ENCODE measurements around the gene AMBN.
"Not testable (repeated sequence)": the region's sequence is repeated elsewhere in the genome, so short reads cannot be mapped to it uniquely, and the experiment has no call there.

AMBN gene

DNA sequence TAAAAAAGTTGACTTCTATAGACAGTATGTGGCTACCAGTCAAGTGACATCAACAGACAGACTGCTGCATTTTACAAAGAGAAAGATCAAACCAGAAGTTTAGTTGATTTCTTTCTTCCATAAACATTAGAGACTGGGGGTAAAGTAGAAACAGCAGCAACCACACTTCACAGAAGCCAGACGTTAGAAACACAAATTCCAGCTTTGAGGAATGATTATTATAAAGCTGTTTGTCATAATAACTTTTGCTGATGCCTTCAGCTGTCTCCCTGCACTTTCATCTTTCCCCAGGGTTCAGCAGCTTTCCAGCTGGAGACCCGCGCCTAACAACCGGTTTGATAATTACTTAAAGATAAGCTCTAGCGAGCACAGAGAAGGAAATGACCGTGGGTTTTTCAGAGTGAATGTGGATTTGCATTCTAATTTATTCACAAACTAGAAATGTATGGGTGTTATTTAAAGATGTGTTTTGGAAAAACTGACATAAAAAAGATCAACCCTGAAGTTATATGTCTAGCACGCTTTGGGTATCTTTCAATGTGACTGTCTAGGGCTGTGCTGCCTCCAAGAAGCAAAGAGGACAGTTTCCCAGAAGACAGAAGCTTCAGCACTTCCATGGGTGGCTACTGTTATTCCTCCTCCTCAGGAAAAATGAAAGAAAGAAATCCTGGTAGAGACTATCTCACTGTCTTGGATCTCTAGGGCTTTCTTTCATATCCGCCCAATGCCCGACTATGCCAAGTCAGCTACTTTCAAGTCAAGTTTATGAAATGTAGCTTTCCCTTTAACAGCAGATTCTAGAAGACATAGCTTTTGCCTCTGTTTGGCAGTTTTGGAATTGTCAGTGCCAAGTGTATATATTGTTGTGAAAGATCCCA is 21.5 kb downstream of the AMBN start:
- DNase-seq, result no peak

DNA sequence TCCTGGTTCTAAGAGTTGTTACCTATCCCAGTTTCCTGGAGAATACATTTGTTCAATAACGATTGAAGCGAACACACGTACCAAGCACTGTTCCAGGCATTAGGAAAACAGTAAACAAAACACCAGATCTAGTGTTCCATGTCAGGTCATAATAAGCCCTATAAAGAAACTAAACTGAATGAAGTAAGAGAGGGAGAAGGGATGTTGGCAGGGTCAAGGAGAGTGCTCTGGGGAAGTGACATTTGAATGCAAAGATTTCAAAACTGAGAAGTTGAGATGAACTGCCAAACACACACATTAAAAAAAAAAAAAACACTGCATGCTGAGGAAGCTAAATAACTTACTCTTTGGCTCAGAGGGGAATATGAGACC is 22.1 kb downstream of the AMBN start:
- DNase-seq, result no peak

DNA sequence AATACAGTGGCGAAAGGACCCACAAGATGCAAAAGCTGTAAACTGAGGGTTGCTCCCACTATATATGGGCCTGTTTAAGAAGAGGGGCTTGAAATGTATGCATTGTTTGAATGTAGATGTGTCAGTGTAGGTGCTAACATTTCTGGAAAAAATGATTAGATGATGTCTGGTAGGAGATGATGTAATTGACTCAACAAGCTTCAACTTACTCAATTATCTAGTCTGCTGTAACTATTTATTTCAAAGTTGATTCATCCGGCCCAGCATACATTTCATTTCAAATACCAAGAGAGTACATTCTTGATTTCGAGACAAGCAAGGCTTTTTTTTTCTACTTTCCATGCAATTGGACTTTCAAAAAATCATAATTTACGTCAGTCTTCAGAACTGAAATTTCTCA is 27.2 kb downstream of the AMBN start:
- DNase-seq, result no peak

DNA sequence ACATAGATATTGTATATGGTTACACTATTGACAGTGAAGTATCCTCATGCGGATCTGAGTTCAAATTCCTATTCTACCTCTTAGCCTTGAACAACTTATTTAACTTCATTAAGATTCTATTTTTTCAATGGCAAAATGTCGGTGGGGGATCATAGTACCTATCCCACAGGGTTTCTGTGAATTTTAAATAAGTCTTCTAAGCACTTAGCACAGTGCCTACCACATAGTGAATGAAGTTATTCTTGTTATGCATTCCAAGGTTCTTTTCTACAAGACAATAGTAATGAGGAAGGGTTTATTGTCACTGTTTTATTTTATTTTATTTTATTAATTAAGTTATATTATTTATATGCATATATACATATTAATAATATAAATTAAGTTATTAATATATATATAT is 27.7 kb downstream of the AMBN start:
- no peak for DNase-seq

DNA sequence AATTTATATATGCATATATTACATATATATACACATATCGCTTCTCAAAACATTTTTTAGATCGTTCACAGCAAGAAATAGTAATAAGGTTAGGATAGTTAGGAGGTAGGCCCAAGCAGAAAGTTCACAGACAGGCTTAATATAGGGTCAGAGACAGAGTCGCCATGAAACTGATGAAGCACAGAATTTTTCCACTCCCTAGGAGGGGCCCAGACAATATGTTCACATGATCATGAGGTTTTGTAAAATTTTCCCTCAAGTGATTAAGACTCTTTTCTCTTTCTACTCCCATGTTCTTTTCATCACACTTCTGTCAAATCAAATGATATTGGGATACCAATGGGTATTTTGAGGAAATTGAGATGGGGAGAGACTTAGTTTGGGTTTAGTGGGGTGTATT is 31.3 kb downstream of the AMBN start:
- DNase-seq, result no peak

DNA sequence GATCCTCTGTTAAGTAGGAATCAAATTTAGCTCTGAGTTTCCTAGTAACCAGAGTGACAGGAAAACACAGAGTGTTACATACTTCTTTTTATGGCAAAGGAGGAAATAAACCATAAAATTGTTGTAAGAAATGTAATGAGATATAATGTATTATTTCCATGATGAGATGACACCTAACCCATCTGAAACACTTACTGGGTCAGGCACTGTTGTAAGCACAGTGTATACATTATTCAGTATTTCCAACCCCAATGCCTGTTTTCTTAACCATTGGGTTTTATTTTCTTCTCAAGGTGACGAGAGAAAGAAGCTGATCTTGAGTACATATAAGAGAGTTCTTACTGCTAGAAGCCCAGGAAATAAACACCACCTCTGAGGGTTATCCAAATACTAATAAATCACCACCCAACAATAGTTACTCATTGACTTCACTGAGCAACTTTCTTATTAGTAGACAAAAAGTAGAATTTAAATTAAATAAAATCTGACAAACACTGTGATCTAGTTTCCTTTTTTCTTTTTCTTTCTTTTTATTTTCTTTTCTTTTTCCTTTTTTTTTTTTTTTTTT is 32.3 kb downstream of the AMBN start:
- DNase-seq, result no peak

DNA sequence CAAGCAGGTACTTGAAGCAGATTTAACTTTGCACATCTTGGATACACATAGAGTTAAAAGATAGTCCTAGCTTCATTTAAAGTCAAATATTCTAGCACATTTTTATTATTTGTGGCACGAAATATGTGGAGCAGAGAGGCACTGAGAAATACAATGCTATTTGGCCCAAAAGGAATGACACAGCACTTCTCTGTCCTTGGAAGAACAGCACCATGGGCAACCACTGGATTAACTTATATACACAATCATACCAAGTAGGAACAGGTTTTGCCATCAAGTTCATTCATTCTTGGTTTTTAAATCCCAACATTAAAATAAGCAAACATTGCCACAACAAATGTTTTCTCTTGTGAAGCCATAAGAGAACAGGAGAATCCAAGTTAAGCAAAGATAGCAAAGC is 35.6 kb downstream of the AMBN start:
- no peak for DNase-seq

DNA sequence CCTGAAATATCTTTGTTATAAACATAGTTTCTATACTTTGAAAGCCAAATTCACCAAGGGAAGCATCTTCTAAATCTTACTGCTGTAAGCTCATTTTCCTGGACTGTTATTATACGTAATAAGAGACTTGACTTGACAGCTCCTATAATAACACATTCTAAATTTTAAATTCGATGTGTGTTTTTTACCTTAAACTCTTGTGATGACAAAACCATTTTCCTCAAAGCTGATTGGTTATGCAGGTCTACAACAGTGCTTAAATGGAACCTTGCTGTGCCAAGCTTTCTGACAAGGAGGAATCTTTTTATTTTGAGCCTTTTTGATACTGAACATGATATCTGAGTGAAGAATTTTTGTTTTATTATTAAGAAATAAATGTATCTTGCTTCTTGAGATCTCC is 36.4 kb downstream of the AMBN start, which contains the start of gene ENAM:
Gene ENAM (plus strand): TSS at position 301 of the 400 bp plus-strand sequence. CDS start 757 bp downstream, outside the sequence.
- DNase-seq, result no peak

DNA sequence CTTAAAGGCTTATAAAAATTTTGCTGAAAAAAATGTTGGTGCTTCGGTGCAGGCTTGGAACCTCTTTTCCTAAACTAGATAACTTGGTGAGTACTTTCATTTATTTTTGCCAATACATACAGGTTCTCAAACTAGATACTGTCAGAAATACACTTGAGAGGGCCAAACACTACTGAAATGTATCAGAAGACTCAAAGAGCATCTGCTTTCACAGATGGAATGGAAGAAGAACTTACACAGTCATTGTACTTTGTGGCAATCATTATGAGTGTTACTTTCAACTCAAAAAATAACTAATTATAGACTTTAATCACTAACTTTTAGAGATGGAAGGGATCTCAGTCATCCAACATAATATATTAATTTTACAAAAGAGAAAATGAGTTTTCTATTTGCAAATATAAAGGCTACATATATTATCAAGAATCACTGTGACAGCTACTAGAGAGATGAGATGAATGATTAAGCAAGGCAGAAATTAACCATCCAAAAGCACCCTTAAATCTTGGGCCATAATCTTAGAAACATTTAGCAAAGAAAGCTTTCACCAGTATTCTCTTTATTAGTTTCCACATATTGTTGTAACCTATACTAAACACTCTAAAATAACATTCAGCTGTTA is 37.5 kb downstream of the AMBN start:
- DNase-seq, result no peak

DNA sequence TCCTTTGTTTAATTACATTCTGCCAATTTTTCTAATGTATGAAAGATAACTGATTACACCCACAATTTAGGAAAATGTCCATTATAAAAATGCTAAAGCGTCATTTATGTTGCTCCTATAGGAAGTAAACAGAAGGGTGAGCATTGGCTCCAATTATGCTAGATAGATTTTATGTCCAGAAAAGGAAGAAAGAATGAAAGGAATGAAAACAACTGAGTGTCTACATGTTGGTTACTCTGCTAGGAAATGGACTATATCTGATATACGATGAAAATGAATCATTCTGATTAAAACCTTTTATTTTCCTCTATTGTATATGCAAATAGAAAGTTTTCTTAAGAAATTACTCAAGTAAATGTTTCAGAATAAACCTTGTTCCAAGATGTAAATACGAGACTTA is 38.1 kb downstream of the AMBN start:
- DNase-seq, result no peak

DNA sequence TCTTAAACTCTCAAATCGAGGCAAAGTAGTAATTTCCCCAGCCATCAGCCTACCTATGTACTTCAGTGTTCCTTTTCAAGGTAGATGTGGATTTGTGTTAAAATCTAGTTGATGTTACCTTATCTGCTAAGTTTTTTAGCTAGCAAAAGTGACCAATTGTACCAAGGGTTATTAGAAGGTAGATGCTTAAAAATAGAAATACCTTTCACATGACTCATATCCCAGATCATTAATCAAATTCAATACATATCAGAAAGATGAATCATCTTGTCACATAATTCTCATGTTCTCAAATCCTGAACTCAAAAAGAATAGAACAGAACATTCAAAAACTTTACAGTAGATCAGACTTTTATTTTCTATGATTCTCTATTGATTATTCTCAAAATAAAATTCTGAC is 40.0 kb downstream of the AMBN start:
- DNase-seq, result no peak

DNA sequence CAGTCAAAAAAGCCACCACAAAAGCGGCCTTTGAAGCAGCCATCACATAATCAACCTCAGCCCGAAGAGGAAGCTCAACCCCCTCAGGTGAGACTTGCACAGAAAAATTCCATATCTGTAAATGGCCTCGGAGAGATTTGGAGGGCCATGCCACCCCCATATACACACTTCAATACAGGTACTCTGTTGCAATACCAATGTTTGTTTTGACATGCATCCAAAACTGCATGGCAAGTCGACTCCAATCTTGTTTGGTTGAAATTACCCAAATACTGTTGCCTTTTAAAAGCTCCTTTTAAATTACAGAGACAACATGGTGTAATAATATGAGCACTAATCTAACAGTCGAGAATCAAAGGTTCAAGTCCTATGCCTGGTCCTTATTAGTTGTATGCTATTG is 42.4 kb downstream of the AMBN start:
- DNase-seq, result no peak

DNA sequence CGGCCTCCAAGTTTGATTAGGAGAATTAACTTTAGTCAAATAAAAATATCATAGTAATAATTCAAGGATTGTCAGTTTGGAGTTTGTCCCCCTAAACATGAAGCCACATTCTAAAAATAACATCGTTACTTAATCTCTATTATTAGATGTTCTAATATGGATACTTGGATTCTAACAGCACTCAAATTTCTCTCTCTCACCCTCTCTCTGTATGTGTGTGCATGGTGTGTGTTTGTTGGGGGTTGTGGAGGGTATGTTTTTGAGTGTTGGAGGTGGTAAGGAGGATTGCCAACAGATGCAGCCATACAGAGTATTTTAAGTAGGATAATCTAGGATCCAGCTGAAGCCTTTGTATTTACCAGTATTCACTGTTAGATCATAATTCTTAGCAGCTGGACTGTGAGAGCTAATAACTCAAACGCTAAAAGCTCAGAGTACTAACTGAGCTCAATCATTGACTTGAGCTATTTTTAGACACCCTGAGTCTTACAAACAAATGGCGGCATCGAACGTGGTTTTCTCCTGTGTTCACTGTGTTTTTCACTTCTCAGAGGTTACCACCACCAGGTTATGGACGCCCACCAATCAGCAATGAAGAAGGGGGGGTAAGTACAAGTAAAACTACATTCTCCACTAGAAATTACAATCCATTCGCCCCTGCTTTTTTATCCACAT is 45.3 kb downstream of the AMBN start:
- no peak for DNase-seq

DNA sequence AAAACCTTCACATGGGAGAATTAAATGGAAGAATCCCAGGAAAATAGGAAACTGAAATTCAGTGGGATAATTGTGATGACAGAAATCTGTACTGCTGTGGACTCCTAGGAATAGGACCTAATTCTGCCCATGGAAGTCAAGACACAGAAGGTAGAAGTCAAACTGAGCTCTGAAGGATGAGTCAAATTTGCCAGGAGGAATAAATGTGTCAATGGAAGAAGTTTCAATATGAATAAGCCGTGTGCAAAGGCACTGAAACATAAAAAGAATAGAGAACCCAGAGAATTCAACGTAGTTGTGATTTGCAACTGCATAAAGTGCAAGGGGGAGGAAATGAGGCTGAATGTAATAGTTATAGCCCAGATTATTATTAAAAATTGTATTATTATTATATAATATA is 48.1 kb downstream of the AMBN start:
- DNase-seq, result no peak

DNA sequence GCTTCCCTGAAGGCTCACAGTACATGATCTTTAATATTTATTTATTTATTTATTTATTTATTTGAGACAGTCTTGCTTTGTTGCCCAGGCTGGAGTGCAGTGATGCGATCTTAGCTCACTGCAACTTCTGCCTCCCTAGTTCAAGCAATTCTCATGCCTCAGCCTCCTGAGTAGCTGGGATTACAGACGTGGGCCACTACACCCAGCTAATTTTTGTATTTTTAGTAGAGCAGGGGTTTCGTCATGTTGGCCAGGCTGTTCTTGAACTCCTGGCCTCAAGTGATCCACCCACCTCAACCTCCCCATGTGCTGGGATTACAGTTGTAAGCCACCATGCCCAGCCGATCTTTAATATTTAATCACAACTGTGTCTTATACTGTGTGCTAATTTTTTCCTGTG is 58.7 kb downstream of the AMBN start:
- DNase-seq, result not testable (repeated sequence)

DNA sequence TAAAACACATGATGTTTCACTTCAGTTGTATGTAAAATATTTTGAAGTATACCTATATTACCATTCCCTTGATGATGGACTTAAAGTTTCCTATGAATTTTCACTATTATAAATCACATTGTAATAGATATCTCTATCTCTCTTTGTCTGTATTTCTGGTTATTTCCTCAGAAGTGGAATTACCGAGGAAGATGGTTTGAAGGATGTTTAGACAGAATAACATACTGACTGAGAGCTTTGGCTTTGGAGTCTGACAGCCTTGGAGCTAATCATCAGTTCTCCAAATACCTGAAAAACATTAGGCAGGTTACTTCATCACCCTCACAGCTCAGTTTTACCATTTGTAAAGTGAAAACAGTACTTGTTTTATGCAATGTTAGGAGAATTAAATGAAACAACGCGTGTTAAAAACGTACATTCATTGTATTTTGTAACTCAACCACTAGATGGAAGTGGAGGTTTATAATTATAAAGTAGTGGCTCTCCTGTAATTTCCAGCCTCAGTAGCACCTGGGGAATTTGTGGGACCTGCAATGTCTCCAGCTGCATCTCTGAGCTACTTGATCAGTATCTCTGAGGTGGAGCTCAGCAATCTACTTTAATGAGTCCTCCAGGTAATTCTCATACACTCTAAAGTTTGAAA is 59.9 kb downstream of the AMBN start:
- no peak for DNase-seq

DNA sequence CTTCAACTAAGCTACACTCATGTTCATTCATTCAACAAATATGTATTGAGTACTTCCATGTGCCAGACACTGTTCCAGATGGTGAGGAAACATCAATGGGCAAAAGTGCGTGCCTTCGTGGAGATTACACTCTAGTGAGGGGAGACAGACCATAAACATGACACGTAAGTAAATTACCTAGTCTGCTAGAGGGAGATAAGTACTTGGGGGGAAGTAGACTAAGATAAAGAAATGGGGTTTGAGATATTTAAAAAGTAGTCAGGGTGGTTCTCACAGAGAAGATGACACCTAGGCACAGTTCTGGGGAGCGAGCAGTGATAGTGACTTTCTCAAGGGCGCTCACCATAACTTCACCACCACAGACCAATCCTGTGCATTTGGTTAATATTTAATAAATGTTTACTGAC is 62.6 kb downstream of the AMBN start:
- no peak for DNase-seq
